Activated CD4-positive, alpha-beta T cell treated with anti-CD3 and anti-CD28 coated beads, Interleukin-2, Interleukin-6, amounts not matched to agents 100 ng/mL and 50 ng/mL, durations not matched to agents 16 hours and 8 hours (primary cell): Measurements from ENCODE around the gene GNAL.
"Not testable (repeated sequence)": the region's sequence is repeated elsewhere in the genome, so short reads cannot be mapped to it uniquely, and the experiment has no call there.

ENCODE experiments used
- DNase-seq: peaks from one replicate; pipeline ENCODE4 v3.0.0-alpha.2; 2020

The GNAL gene

GRCh38 chr18:11669948-11670275, 19.2 kb upstream of the GNAL start:
- DNase-seq, result no peak

DNA sequence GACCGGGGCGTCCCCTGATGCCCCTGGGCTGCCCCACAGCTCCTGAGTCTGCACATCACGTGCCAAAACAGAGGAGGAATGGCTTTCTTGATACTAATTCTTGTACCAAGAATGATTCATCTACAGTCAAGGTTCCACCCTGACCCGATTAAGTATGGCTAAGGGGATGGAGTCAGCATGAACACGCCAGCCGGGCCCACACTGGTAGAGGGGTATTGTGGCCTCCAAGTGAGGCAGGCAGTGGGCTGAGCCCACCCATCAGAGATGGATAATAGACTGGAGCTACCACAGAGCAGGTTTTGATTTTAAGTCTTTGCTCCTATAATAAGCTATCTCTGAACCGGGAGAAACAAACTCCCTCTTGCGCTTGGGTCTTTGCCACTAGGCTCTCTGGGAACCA, 17.9 kb upstream of the GNAL start:
- DNase-seq, result no peak

DNA sequence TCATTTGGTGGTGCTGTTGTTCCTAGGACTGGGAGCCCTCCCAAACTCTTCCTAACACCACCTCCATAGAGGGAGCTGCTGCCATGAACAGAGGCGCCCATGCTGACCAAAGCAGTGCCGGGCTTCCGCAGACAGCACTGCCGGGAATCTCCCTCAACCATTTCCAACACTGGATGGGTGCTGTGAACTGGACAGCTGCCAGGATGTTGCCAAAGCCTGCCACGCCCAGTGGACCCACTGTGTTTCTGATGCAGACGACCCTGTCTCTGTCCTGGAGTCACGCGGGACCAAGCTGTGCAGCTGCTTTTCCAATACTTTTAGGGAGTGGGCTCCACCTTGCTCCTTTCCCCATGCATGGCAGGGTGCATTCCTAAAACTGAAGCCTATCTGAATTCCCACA, 16.9 kb upstream of the GNAL start:
- DNase-seq, result no peak

GRCh38 chr18:11672846-11673454, 16.1 kb upstream of the GNAL start:
- DNase-seq, result no peak

GRCh38 chr18:11673560-11673959, 15.5 kb upstream of the GNAL start:
- no peak for DNase-seq

- DNase-seq, result no peak
Observed at GRCh38 chr18:11674119-11674518, 14.9 kb upstream of the GNAL start.

DNA sequence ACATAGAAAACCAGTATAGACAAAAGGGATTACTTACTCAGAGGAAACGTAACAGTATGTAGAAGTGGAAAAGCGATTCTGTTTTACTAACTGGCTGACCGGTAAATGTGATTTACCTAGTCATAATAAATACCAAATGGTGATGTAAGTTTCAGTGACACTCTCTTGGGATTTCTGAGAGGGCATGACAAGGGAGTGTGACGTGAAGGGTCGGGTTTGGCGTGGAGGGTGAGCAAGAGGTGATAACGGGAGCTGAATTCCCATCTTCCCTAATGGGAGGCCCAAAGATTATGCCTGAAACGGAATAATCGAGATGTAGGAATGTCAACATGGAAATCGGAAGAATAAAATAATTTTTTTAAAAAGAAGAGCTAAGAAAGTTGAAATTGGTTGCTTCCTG, 12.7 kb upstream of the GNAL start:
- DNase-seq, result no peak

DNA sequence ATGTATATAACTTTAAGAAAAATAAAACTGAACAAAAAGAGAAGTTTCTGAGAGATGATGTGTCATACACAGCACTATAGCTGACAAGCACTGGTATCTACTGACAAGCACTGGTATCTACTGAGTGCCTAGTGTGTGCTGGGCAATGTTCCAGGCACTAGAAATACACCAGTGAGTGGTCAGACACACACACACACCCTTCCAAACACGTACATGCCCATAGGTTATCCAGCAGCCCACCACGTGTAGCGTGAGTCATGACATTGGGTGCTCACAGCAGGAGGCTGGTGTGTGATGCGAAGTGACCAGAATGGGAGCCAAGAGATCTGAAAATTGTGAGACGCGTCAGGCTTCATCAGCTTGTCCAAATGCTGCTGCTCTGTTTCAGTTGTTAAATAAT, 12.2 kb upstream of the GNAL start:
- no peak for DNase-seq

DNA sequence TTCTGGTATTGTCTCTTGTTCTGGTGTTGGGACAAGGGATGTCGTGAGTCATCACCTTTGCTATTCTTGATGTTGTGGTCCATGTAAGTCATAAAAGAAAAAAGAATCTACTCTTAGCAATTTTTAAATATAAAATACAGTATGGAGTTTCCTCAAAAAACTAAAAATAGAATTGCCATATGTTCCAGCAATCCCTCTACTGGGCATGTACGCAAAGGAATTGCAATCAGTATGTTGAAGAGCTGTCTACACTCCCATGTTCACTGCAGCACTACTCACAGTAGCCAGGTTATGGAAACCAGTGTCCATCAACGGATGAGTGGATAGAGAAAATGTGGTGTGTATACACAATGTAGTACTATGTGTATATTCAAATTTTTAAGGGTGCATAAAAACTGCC, 10.9 kb upstream of the GNAL start:
- DNase-seq, result no peak

DNA sequence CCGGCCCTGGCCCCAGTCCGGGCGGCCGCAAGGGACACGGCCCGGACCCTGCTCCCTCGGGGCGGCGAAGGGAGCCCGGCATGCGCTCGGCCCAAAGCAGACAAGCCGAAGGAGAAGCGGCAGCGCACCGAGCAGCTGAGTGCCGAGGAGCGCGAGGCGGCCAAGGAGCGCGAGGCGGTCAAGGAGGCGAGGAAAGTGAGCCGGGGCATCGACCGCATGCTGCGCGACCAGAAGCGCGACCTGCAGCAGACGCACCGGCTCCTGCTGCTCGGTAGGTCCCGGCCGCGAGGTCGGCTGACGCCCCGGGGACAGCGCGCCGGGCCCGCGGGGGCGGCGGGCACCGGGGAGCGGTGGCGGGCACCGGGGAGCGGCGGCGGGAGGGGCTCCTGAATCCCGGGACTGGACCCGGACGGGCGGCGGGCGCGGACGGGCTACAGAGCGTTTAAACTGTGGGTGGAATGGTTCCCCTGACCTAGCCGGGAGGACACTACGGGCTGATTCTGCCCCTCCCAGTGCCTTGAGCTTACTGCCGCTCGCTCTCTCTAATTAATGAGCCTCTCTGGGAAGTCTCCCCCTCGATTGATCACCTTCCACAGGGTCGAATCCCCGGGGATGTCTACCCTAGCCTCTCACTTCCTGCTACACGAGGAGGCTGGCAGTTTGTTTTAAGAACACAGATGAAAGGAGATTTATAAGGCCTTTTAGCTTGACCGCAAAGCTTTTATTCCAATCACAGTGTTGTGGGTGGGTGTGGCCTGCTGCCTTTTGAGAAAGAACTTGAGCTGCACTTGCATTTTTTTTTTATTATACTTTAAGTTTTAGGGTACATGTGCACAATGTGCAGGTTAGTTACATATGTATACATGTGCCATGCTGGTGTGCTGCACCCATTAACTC, 853 bp downstream of the GNAL start:
- DNase-seq, result peak; percentile 14

GRCh38 chr18:11690660-11691059, 1.6 kb downstream of the GNAL start:
- not testable (repeated sequence) for DNase-seq

- no peak for DNase-seq
Observed at GRCh38 chr18:11695736-11696135, 6.7 kb downstream of the GNAL start.

- no peak for DNase-seq
Observed at GRCh38 chr18:11696451-11696850, 7.4 kb downstream of the GNAL start.

DNA sequence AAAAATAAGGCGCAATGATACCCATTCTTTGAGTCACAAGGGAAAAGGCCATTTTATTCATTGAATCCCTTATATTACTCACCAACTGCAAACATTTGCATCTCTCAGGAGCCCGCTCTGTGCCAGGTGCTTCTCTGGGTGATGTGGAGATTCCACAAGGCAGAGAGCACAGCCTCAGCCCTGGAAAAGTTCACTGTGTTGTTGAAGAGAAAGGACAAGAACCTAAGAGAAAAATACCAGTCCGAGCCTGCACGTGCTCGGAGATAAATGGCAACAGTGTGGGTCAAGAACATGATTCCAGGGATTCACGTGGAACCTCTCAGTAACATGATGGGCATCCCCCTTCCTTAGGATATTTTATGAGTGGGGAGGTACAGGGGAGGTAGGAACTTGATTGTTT, 11.8 kb downstream of the GNAL start:
- no peak for DNase-seq

DNA sequence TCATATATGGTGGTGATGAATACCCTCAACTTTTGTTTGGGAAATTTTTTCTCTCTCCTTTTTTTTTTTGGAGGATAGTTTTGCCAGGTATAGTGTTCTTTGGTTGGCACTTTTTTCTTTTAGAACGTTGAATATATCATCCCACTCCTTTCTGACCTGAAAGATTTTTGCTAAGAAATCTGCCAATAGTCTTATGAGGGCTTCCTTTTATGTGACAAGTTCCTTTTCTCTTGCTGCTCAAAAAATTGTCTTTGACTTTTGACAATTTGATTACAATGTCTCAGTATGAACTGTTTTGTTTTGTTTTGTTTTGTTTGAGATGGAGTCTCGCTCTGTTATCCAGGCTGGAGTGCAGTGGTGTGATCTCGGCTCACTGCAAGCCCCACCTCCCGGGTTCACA, 21.5 kb downstream of the GNAL start:
- no peak for DNase-seq

- no peak for DNase-seq
Observed at GRCh38 chr18:11713756-11714155, 24.7 kb downstream of the GNAL start.

DNA sequence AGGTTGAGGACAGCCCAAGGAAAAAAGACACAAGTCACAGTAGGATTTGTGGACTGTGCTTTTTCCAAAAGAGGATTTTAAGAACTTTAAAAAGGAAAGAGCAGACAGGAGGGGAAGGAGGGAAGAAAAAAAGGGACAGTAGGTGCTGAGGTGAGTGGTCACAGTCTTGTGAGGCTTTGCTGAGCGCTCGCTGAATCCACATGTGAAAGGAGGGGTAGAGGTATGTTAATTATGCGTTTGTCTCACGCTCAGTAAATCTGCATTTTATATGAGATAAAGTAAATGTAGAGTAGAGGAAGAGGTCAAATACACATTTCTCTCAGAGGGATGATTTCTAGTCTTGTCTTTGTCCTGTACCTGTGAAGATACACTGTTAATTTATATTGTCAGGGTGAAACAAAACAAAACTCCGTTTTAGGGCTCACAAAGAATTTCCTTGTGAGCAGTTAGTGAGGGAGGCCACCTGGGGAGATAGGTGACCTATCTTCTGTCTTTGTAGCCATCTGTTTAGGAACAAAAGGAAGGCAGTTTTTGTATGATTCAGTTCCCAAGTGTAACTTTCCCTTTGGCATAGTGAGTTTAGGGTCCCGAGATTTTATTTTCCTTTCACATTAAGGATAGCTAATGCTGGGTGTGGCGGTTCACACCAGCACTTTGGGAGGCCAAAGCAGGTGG, 25.3 kb downstream of the GNAL start:
- no peak for DNase-seq

GRCh38 chr18:11716767-11717315, 27.8 kb downstream of the GNAL start:
- DNase-seq, result not testable (repeated sequence)

GRCh38 chr18:11719050-11719449, 30.0 kb downstream of the GNAL start:
- DNase-seq, result no peak

DNA sequence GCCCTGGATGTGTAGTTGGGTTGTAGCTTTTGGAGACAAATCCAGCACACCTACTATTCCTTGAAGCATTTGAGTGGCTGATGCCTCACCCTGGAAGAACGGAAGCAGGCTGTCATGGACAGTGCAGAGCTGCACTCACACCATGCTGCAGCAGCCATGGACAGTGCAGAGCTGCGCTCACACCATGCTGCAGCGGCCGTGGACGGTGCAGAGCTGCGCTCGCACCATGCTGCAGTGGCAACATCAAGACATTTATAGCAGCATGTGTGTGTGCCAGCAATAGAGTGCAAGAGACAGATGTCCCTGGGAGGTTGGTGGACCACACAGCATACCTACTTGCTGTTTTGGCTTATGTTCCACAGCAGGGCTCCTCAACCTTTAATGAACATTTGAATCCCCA, 30.6 kb downstream of the GNAL start:
- DNase-seq, result no peak

DNA sequence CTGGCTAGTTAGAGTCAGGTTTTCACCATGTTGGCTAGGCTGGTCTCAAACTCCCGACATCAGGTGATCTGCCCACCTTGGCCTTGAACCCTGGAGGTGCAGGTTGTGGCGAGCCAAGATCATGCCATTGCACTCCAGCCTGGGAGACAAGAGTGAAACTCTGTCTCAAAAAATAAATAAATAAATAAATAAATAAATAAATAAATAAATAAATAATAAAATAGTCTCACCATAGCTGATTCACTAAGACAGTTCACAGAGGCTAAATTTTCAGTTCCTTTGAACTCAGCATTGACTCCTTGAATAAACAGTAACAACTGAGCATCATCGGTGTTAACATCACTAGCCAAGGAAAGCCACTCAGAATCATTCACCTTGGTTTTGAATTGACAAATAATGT, 32.7 kb downstream of the GNAL start:
- no peak for DNase-seq

DNA sequence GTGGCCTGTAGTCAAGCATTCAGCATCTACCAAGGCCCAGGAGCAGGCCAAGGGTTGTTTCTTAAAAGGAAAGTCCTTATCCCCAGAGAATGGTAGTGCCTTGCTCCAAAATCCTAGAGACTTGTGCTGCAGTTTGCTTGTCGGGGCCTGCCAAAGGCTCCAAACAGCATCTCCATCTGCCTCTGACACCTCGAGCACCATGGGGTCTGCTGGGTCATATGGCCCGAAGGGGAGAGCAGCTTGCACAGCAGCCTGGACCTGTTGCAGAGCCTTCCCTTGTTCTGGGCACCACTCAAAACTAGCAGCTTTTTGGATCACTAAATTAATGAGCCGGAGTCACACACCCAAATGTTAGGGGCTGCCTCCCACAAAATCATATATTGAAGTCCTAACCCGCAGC, 35.7 kb downstream of the GNAL start:
- DNase-seq, result no peak

DNA sequence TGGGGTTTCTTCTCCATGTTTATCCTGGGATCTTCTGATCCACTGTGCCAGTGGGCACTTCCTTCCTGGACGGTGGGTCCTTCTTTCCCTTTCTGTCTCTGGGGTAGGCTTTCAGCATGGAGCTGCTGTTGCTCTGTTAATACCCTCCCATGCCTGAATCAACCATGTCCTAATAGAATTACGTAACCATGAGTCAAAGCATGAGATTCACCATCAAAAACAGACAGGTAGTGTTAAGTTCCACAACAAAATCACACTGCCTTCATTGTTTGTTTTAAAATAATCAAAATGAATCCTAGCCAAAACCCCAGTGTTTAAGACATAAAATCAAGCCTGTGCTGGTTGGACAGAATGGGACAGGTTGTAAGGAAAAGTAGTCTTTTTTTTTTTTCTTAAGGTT, 37.5 kb downstream of the GNAL start:
- no peak for DNase-seq

- DNase-seq, result peak; percentile 2
Observed at GRCh38 chr18:11728249-11728648, 39.2 kb downstream of the GNAL start.
